ENCODE data around the gene SMG6. TPM values are rescaled to one million over a fixed set of nuclear protein-coding genes. Genes with fewer than 3 reads are reported as not detected.

The SMG6 gene
- total RNA-seq, 1 experiment from 2014 or later, result 25.6 TPM

DNA sequence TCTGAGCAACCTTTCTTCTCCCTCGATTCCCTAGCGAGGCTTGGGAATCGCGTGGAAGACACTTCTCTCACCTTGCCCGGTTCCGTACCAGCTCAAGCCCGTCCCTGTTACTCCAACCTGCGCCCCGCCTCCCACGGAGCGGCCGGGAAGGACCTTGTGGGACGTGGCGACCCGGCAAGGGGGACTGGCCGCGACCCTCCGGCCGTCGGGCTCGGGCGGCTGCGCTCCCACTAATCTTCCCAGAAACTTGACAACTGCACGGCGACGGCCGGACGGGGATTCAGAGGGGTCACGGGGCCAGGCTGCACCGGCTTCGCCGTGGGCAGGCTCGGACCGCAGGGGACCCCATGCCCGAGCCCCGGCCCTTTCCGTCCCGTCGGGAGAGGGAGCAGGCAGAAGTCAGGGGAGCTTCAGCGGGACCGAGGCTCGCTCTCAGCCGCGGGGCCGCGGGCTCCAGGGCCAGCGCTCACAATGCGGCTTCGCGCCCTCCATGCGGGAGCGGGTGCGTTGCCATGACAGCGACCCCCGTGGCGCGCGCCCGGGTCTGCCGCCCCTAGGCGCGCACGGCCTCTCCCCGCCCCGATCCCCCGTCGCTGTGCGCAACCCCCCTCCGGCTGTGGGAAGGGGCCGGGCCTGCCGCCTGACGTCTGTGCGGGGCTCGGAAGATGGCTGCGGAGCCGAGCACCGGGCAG, 33.4 kb upstream of the SMG6 start, which contains the start of gene SGSM2:
SGSM2 (plus strand) TSS at position 650 of the 692 bp plus-strand sequence. CDS start 188 bp downstream, outside the sequence.
- H3K4me1 Mint-ChIP-seq, result peaks cover 4% of the 10 kb centered on the region
- H3K27me3 Mint-ChIP-seq (ENCODE audit: low read depth), result no peaks in the 10 kb centered on the region
- peak within 1 kb of the TSS; percentile 77 for H3K4me3 Mint-ChIP-seq
- no peaks in the 10 kb centered on the region for H3K9me3 Mint-ChIP-seq
- peaks cover 5% of the 10 kb centered on the region for H3K36me3 Mint-ChIP-seq
- peak within 1 kb of the TSS; percentile 99 for H3K27ac Mint-ChIP-seq
- ChIA-PET CTCF (interaction anchor here (0.5 to 5.0 kb wide), 14 partner anchors 11 to 282 kb away, joined by 3 to 119 read pairs (median 10); partner anchors contain the start of genes HIC1, SMG6 and SRR), POLR2A (interaction anchor here (0.8 to 3.1 kb wide), 9 partner anchors 10 to 620 kb away, joined by 3 to 38 read pairs (median 6); partner anchors contain the start of genes SMG6 and SRR)
- peak; percentile 49 for DNase-seq (ENCODE audit: low spot score)
- TF ChIP-seq, protein P1, sequence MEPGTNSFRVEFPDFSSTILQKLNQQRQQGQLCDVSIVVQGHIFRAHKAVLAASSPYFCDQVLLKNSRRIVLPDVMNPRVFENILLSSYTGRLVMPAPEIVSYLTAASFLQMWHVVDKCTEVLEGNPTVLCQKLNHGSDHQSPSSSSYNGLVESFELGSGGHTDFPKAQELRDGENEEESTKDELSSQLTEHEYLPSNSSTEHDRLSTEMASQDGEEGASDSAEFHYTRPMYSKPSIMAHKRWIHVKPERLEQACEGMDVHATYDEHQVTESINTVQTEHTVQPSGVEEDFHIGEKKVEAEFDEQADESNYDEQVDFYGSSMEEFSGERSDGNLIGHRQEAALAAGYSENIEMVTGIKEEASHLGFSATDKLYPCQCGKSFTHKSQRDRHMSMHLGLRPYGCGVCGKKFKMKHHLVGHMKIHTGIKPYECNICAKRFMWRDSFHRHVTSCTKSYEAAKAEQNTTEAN (CRISPR knock-in tag; IDR thresholded peaks at IDR 0.05), result 0 out of 2 replicates have a peak, but pooled peaks have one; percentile 28
- TF ChIP-seq RELA (CRISPR knock-in tag; IDR thresholded peaks at IDR 0.05; ENCODE audit: borderline replicate concordance), result peak; percentile 71; the same call in 1 of the 2 replicates
- TF ChIP-seq SP1 (CRISPR knock-in tag; conservative IDR thresholded peaks at IDR 0.05), result peak; percentile 39; the same call in 1 of the 2 replicates
- peak; percentile 77; the same call in 1 of the 2 replicates for TF ChIP-seq MYBL2 (CRISPR knock-in tag; IDR thresholded peaks at IDR 0.05)
- no peak for TF ChIP-seq ELF4 (CRISPR knock-in tag; IDR thresholded peaks at IDR 0.05; ENCODE audit: low read depth)
- peak; percentile 15; the same call in 1 of the 2 replicates for TF ChIP-seq FOXK1 (CRISPR knock-in tag; IDR thresholded peaks at IDR 0.05)
- no peak for TF ChIP-seq SOX15 (CRISPR knock-in tag; IDR thresholded peaks at IDR 0.05)
- TF ChIP-seq, protein P2, sequence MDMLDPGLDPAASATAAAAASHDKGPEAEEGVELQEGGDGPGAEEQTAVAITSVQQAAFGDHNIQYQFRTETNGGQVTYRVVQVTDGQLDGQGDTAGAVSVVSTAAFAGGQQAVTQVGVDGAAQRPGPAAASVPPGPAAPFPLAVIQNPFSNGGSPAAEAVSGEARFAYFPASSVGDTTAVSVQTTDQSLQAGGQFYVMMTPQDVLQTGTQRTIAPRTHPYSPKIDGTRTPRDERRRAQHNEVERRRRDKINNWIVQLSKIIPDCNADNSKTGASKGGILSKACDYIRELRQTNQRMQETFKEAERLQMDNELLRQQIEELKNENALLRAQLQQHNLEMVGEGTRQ (CRISPR knock-in tag; IDR thresholded peaks at IDR 0.05), result 0 out of 2 replicates have a peak, but pooled peaks have one; percentile 21
- TF ChIP-seq, protein P3, sequence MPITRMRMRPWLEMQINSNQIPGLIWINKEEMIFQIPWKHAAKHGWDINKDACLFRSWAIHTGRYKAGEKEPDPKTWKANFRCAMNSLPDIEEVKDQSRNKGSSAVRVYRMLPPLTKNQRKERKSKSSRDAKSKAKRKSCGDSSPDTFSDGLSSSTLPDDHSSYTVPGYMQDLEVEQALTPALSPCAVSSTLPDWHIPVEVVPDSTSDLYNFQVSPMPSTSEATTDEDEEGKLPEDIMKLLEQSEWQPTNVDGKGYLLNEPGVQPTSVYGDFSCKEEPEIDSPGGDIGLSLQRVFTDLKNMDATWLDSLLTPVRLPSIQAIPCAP (CRISPR knock-in tag; IDR thresholded peaks at IDR 0.05), result no peak
- TF ChIP-seq, protein P4, sequence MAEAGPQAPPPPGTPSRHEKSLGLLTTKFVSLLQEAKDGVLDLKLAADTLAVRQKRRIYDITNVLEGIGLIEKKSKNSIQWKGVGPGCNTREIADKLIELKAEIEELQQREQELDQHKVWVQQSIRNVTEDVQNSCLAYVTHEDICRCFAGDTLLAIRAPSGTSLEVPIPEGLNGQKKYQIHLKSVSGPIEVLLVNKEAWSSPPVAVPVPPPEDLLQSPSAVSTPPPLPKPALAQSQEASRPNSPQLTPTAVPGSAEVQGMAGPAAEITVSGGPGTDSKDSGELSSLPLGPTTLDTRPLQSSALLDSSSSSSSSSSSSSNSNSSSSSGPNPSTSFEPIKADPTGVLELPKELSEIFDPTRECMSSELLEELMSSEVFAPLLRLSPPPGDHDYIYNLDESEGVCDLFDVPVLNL (CRISPR knock-in tag; IDR thresholded peaks at IDR 0.05; ENCODE audit: borderline replicate concordance, low read depth), result 0 out of 2 replicates have a peak, but pooled peaks have one; percentile 18
- peak; percentile 13 for ATAC-seq

DNA sequence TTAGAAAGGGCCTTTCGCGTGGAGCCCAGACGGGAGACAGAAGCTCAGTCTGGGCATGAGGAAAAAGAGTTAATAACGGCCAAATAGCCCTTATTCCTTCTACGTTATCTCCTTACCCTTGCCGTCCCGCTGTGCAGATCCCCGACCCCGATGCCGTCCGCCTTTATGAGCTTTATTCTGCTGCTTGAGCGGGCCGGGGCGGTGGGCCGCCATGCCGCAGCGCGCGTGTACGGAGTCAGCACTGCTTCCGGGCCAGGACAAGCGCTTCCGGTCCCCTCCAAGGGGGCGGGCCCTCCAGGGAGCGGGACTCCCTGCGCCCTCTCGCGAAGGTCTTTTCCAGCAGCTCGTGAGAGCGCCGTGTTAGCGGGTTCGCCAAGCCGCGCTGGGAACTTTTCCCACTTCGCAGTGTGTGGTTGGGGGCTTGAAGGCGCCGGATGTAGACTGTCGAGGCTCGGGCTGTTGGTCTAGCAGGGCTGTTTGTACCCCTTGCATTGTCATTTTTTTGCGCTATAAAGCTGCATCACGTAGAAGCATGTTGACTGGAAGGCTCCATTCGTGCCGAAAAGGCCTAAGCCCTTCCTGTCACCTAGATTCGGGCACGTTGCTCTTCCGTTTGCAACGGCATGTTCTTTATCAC, 32.7 kb upstream of the SMG6 start, which contains the start of gene TSR1:
TSR1 (minus strand) TSS at position 243 of the 637 bp plus-strand sequence; CDS start at position 213, 30 bp downstream.
- POLR2A ChIA-PET, result interaction anchor here (0.6 to 3.1 kb wide), 12 partner anchors 11 to 630 kb away, joined by 3 to 38 read pairs (median 4); partner anchors contain the start of genes SMG6 and SRR
- Mint-ChIP-seq H3K27ac (peak within 1 kb of the TSS; percentile 99), H3K9me3 (no peaks in the 10 kb centered on the region), H3K27me3 (ENCODE audit: low read depth) (no peaks in the 10 kb centered on the region), H3K4me1 (peaks cover 4% of the 10 kb centered on the region), H3K4me3 (no peak within 1 kb of the TSS; the same call in 1 of the 2 replicates), H3K36me3 (no peaks in the 10 kb centered on the region; the same call in 1 of the 2 replicates)
- CTCF ChIA-PET, result interaction anchor here (0.5 to 5.0 kb wide), 13 partner anchors 11 to 281 kb away, joined by 3 to 119 read pairs (median 13); partner anchors contain the start of genes HIC1, SMG6 and SRR
- DNase-seq (ENCODE audit: low spot score), result peak; percentile 90
- peak; percentile 81 for ATAC-seq
- TF ChIP-seq, protein P5, sequence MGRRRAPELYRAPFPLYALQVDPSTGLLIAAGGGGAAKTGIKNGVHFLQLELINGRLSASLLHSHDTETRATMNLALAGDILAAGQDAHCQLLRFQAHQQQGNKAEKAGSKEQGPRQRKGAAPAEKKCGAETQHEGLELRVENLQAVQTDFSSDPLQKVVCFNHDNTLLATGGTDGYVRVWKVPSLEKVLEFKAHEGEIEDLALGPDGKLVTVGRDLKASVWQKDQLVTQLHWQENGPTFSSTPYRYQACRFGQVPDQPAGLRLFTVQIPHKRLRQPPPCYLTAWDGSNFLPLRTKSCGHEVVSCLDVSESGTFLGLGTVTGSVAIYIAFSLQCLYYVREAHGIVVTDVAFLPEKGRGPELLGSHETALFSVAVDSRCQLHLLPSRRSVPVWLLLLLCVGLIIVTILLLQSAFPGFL (CRISPR knock-in tag; IDR thresholded peaks at IDR 0.05; ENCODE audit: borderline replicate concordance), result no peak
- TF ChIP-seq TEAD1 (CRISPR knock-in tag; IDR thresholded peaks at IDR 0.05) (peak; percentile 75; the same call in 1 of the 2 replicates), NR3C1 (CRISPR knock-in tag; conservative IDR thresholded peaks at IDR 0.05; ENCODE audit: low read depth) (no peak), HMGA2 (CRISPR knock-in tag; IDR thresholded peaks at IDR 0.05) (no peak), NFE2L1 (CRISPR knock-in tag; IDR thresholded peaks at IDR 0.05) (no peak), EMX1 (CRISPR knock-in tag; IDR thresholded peaks at IDR 0.05) (no peak), ESRRA (CRISPR knock-in tag; IDR thresholded peaks at IDR 0.05; ENCODE audit: borderline replicate concordance) (no peak), GRHL2 (CRISPR knock-in tag; IDR thresholded peaks at IDR 0.05; ENCODE audit: insufficient replicate concordance, severe bottlenecking) (no peak), JUN (CRISPR knock-in tag; IDR thresholded peaks at IDR 0.05) (no peak; the same call in 1 of the 2 replicates), MXD4 (CRISPR knock-in tag; IDR thresholded peaks at IDR 0.05; ENCODE audit: borderline replicate concordance) (no peak)
- TF ChIP-seq, protein P6, sequence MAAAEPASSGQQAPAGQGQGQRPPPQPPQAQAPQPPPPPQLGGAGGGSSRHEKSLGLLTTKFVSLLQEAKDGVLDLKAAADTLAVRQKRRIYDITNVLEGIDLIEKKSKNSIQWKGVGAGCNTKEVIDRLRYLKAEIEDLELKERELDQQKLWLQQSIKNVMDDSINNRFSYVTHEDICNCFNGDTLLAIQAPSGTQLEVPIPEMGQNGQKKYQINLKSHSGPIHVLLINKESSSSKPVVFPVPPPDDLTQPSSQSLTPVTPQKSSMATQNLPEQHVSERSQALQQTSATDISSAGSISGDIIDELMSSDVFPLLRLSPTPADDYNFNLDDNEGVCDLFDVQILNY (CRISPR knock-in tag; IDR thresholded peaks at IDR 0.05), result peak; percentile 83
- TF ChIP-seq, protein P7, sequence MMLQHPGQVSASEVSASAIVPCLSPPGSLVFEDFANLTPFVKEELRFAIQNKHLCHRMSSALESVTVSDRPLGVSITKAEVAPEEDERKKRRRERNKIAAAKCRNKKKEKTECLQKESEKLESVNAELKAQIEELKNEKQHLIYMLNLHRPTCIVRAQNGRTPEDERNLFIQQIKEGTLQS (CRISPR knock-in tag; conservative IDR thresholded peaks at IDR 0.05), result no peak
- TF ChIP-seq, protein P8, sequence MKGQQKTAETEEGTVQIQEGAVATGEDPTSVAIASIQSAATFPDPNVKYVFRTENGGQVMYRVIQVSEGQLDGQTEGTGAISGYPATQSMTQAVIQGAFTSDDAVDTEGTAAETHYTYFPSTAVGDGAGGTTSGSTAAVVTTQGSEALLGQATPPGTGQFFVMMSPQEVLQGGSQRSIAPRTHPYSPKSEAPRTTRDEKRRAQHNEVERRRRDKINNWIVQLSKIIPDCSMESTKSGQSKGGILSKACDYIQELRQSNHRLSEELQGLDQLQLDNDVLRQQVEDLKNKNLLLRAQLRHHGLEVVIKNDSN (CRISPR knock-in tag; IDR thresholded peaks at IDR 0.05), result peak; percentile 65; the same call in 1 of the 2 replicates

Measured in WTC11 (cell line).